ENCODE results near the gene BBS9.

Gene BBS9

DNA sequence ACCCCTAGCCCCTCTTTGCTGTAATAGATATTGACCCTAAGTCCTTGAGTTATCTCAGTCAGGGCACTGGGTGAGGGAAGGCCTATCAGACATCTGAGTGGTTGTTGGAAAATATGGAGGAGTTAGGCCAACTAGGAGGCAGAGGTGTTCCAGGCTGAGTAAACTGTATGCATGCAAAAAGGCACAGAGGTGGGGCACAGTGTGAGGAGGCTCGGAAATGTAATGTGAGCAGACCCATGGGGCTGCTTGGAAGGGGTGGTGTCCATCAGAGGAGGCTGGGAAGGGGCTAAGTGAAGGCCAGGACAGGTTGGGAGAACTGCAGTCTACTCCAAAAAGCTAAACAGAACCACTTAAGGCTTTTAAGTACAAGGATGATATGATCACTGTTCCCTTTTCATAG, 452.7 kb downstream of the BBS9 start:
- no peak overlapping the region for H3K4me3 ChIP-seq
- intact Hi-C loops (cut with DNase I; ENCODE audit: low total_unique reads): no loop called here
- no peak for DNase-seq
- no peaks in the 10 kb centered on the region for H3K36me3 ChIP-seq
- TF ChIP-seq, protein P1, sequence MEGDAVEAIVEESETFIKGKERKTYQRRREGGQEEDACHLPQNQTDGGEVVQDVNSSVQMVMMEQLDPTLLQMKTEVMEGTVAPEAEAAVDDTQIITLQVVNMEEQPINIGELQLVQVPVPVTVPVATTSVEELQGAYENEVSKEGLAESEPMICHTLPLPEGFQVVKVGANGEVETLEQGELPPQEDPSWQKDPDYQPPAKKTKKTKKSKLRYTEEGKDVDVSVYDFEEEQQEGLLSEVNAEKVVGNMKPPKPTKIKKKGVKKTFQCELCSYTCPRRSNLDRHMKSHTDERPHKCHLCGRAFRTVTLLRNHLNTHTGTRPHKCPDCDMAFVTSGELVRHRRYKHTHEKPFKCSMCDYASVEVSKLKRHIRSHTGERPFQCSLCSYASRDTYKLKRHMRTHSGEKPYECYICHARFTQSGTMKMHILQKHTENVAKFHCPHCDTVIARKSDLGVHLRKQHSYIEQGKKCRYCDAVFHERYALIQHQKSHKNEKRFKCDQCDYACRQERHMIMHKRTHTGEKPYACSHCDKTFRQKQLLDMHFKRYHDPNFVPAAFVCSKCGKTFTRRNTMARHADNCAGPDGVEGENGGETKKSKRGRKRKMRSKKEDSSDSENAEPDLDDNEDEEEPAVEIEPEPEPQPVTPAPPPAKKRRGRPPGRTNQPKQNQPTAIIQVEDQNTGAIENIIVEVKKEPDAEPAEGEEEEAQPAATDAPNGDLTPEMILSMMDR (IDR thresholded peaks at IDR 0.05): no peak
- H3K4me1 ChIP-seq: no peaks in the 10 kb centered on the region
- H3K27ac ChIP-seq: no peak overlapping the region
- no peaks in the 10 kb centered on the region for H3K9me3 ChIP-seq
- H3K27me3 ChIP-seq: no peaks in the 10 kb centered on the region

- Histone ChIP-seq H3K4me3 (no peak overlapping the region), H3K9me3 (no peaks in the 10 kb centered on the region), H3K27me3 (no peaks in the 10 kb centered on the region), H3K27ac (no peak overlapping the region), H3K4me1 (no peaks in the 10 kb centered on the region), H3K36me3 (no peaks in the 10 kb centered on the region)
- intact Hi-C loops (cut with DNase I; ENCODE audit: low total_unique reads): no loop called here
- no peak for DNase-seq
- TF ChIP-seq, protein P1 (IDR thresholded peaks at IDR 0.05): no peak
Measured at GRCh38 chr7:33582533-33582932, 453.2 kb downstream of the BBS9 start.

DNA sequence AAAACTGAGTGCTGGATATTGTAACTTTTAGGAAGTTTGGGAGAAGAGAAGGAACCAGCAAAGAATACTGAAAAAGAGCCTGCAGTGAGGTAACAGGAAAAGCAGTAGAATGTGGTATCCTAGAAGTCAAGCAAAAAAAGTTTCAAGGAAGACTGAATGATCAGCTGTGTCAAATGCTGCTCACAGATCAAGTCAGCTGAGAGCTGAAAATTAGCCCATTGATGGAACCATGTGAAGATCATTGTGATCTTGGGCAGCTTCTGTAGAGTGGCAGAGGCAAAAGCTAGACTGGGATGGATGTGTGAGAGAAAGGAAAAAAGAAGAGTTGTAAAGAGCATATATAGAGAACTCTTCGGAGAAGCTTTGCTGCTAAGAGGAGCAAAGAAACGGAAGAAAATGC, 460.5 kb downstream of the BBS9 start:
- Histone ChIP-seq H3K4me1 (no peaks in the 10 kb centered on the region), H3K9me3 (no peaks in the 10 kb centered on the region), H3K27me3 (no peaks in the 10 kb centered on the region), H3K4me3 (no peak overlapping the region), H3K36me3 (no peaks in the 10 kb centered on the region), H3K27ac (no peak overlapping the region)
- intact Hi-C loops (cut with DNase I; ENCODE audit: low total_unique reads): no loop called here
- TF ChIP-seq, protein P1 (IDR thresholded peaks at IDR 0.05): no peak
- no peak for DNase-seq

- TF ChIP-seq, protein P1 (IDR thresholded peaks at IDR 0.05): no peak
- Histone ChIP-seq H3K36me3 (no peaks in the 10 kb centered on the region), H3K4me1 (no peaks in the 10 kb centered on the region), H3K27ac (no peak overlapping the region), H3K27me3 (no peaks in the 10 kb centered on the region), H3K4me3 (no peak overlapping the region), H3K9me3 (no peaks in the 10 kb centered on the region)
- DNase-seq: no peak
- intact Hi-C loops (cut with DNase I; ENCODE audit: low total_unique reads): no loop called here
Measured at GRCh38 chr7:33590916-33591315, 461.6 kb downstream of the BBS9 start.

DNA sequence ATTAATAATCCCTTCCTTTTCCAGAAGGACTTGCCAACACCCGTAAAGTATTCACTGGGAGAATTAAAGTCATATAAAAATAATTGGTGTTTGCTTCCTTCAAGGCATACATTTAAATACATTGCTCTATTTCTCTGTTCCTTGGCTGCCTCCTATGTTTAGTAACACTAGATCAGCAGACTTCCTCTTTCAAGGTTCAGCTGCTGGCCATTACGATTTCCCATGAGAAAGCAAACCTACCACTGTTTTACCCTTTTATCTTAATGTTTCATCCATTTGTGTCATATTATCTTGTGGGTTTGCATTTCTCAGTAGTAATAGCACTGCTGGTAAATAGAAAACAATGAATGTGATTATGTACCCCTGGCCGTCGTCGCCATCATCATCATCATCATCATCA, 462.1 kb downstream of the BBS9 start:
- TF ChIP-seq, protein P1 (IDR thresholded peaks at IDR 0.05): no peak
- H3K9me3 ChIP-seq: no peaks in the 10 kb centered on the region
- H3K27ac ChIP-seq: no peak overlapping the region
- H3K4me3 ChIP-seq: no peak overlapping the region
- no peak for DNase-seq
- no peaks in the 10 kb centered on the region for H3K27me3 ChIP-seq
- peaks cover 0 to 2% (median 0%) of the 10 kb centered on the region in 4 donors for H3K4me1 ChIP-seq
- intact Hi-C loops (cut with DNase I; ENCODE audit: low total_unique reads): no loop called here
- no peaks in the 10 kb centered on the region for H3K36me3 ChIP-seq

DNA sequence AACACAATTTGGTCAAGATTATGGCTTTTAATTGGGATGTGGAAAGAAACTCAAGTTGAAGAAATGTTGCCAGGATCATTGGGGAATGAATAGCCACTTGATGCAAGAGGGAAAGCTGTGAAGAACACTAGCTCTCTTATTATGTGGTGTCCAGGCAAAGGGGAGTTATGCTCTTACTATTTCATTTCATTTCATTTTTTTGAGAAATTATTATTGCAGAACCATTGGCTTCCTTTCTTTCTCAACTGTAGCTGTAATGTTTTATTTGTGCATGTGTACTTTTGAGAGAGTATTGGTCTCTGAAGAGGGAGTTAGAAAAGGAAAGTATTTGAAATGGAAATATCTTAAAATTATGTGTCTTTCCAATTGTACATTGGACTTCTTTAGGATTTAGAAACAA, 463.4 kb downstream of the BBS9 start:
- Histone ChIP-seq H3K27me3 (no peaks in the 10 kb centered on the region), H3K36me3 (no peaks in the 10 kb centered on the region), H3K4me3 (no peak overlapping the region), H3K4me1 (peaks cover 0 to 12% (median 1%) of the 10 kb centered on the region in 4 donors), H3K27ac (no peak overlapping the region), H3K9me3 (no peaks in the 10 kb centered on the region)
- DNase-seq: no peak
- intact Hi-C loops (cut with DNase I; ENCODE audit: low total_unique reads): no loop called here
- TF ChIP-seq, protein P1 (IDR thresholded peaks at IDR 0.05): no peak
